Activated CD4-positive, alpha-beta T cell treated with anti-CD3 and anti-CD28 coated beads, Interleukin-2, amount 50 U/mL, for 16 hours (primary cell): ENCODE data around the gene DOCK10.
"Not testable (repeated sequence)": the region's sequence is repeated elsewhere in the genome, so short reads cannot be mapped to it uniquely, and the experiment has no call there.

Experiments
- DNase-seq: peaks from one replicate; pipeline ENCODE4 v3.0.0-alpha.2; 2020

The DOCK10 gene

GRCh38 chr2:224941960-224942359, 100.3 kb downstream of the DOCK10 start:
- DNase-seq: no peak

GRCh38 chr2:224940618-224941017, 101.7 kb downstream of the DOCK10 start:
- DNase-seq: no peak

- peak; percentile 67 for DNase-seq
These were observed 103.6 kb downstream of the DOCK10 start for GRCh38 chr2:224938651-224939182.

GRCh38 chr2:224937887-224938286, 104.4 kb downstream of the DOCK10 start:
- DNase-seq: no peak

GRCh38 chr2:224934526-224935188, 107.6 kb downstream of the DOCK10 start:
- no peak for DNase-seq

GRCh38 chr2:224933431-224933830, 108.8 kb downstream of the DOCK10 start:
- peak; percentile 70 for DNase-seq

GRCh38 chr2:224932522-224932921, 109.7 kb downstream of the DOCK10 start:
- DNase-seq: no peak

GRCh38 chr2:224931956-224932355, 110.3 kb downstream of the DOCK10 start:
- no peak for DNase-seq

- no peak for DNase-seq
These were observed 111.3 kb downstream of the DOCK10 start for GRCh38 chr2:224930990-224931389.

GRCh38 chr2:224930124-224930523, 112.1 kb downstream of the DOCK10 start:
- DNase-seq: peak; percentile 77

- no peak for DNase-seq
These were observed 112.8 kb downstream of the DOCK10 start for GRCh38 chr2:224929512-224929911.

- peak; percentile 86 for DNase-seq
These were observed 114.6 kb downstream of the DOCK10 start for GRCh38 chr2:224927646-224928173.

GRCh38 chr2:224927011-224927410, 115.3 kb downstream of the DOCK10 start:
- DNase-seq: no peak

- DNase-seq: peak; percentile 87
These were observed 116.5 kb downstream of the DOCK10 start for GRCh38 chr2:224925810-224926100.

- DNase-seq: no peak
These were observed 117.0 kb downstream of the DOCK10 start for GRCh38 chr2:224925061-224925809.

GRCh38 chr2:224924631-224925030, 117.6 kb downstream of the DOCK10 start:
- no peak for DNase-seq

GRCh38 chr2:224922142-224922727, 120.0 kb downstream of the DOCK10 start:
- no peak for DNase-seq

- DNase-seq: no peak
These were observed 122.7 kb downstream of the DOCK10 start for GRCh38 chr2:224919472-224920110.

- no peak for DNase-seq
These were observed 123.4 kb downstream of the DOCK10 start for GRCh38 chr2:224918626-224919471.

GRCh38 chr2:224917246-224917645, 125.0 kb downstream of the DOCK10 start:
- not testable (repeated sequence) for DNase-seq

GRCh38 chr2:224915136-224915535, 127.1 kb downstream of the DOCK10 start:
- no peak for DNase-seq

- DNase-seq: no peak
These were observed 131.7 kb downstream of the DOCK10 start for GRCh38 chr2:224910574-224910925.
